CD14-positive monocyte (primary cell): Measurements from ENCODE around the gene CTNNA2. TPM values are rescaled to one million over a fixed set of nuclear protein-coding genes. Genes with fewer than 3 reads are reported as not detected.

Experiments used
- DNase-seq, 3 donors: peaks; one replicate each; pipeline ENCODE4 v3.0.0-alpha.2; 2011 to 2022
- H2AFZ ChIP-seq: 2 replicates; pipeline ENCODE4 v1.6.0; 2012; ENCODE audit warnings: mild to moderate bottlenecking, low read depth, low read length, inconsistent platforms; ENCODE audit not compliant: insufficient read depth, poor library complexity, severe bottlenecking
- H3K27ac ChIP-seq, 2 donors: 1 replicate in 1 of 2; 2 replicates in 1 of 2; pipeline ENCODE4 v1.5.1; 2012 to 2013; ENCODE audit warnings: low read length in 2 of 2, control low read depth in 1 of 2, inconsistent platforms in 1 of 2, low read depth in 1 of 2, mild to moderate bottlenecking in 1 of 2
- H3K27me3 ChIP-seq, 2 donors: one replicate each; pipeline versions ENCODE4 v1.6.0 to v1.6.1; 2011 to 2013; ENCODE audit warnings: low read length in 2 of 2; ENCODE audit not compliant: control insufficient read depth in 2 of 2, insufficient read depth in 2 of 2
- H3K36me3 ChIP-seq, 2 donors: replicated peaks in 1 of 2; 1 replicate in 1 of 2; 2 replicates in 1 of 2; pipeline versions ENCODE4 v1.5.1 to v1.6.1; 2012 to 2013; ENCODE audit warnings: low read length in 2 of 2, control low read depth in 1 of 2, inconsistent platforms in 1 of 2, mild to moderate bottlenecking in 1 of 2; ENCODE audit not compliant: insufficient read depth in 2 of 2, control insufficient read depth in 1 of 2
- H3K4me1 ChIP-seq, 2 donors: 1 replicate in 1 of 2; 2 replicates in 1 of 2; pipeline versions ENCODE4 v1.5.1 to v1.6.1; 2012 to 2013; ENCODE audit warnings: low read length in 2 of 2, control low read depth in 1 of 2, inconsistent platforms in 1 of 2, mild to moderate bottlenecking in 1 of 2, moderate library complexity in 1 of 2; ENCODE audit not compliant: insufficient read depth in 2 of 2, control insufficient read depth in 1 of 2
- H3K4me2 ChIP-seq: replicated peaks from 2 replicates; pipeline ENCODE3; 2012; ENCODE audit warnings: low read length, moderate library complexity, mild to moderate bottlenecking; ENCODE audit not compliant: poor library complexity, severe bottlenecking; ENCODE audit errors: extremely low read depth
- H3K4me3 ChIP-seq, 3 experiments: fragments of 200-600 bp in 1 of 3; sonication (generic) in 1 of 3; replicated peaks in 1 of 3; 1 replicate in 2 of 3; 2 replicates in 1 of 3; pipeline ENCODE4 v1.5.1; 2011 to 2013; ENCODE audit warnings: low read length in 3 of 3, mild to moderate bottlenecking in 3 of 3, control low read depth in 2 of 3, low read depth in 2 of 3, inconsistent platforms in 1 of 3, moderate library complexity in 1 of 3
- H3K79me2 ChIP-seq: 2 replicates; pipeline ENCODE4 v1.6.0; 2012; ENCODE audit warnings: mild to moderate bottlenecking, control low read depth, inconsistent platforms, low read length, moderate library complexity; ENCODE audit not compliant: insufficient read depth
- H3K9ac ChIP-seq: 2 replicates; pipeline ENCODE4 v1.6.0; 2017; ENCODE audit warnings: low read length, mild to moderate bottlenecking; ENCODE audit not compliant: insufficient read depth, poor library complexity, severe bottlenecking
- H3K9me3 ChIP-seq, 2 donors: replicated peaks in 1 of 2; 1 replicate in 1 of 2; 2 replicates in 1 of 2; pipeline versions ENCODE4 v1.5.1 to v1.6.1; 2012 to 2013; ENCODE audit warnings: low read length in 2 of 2, control low read depth in 1 of 2; ENCODE audit not compliant: control insufficient read depth in 1 of 2, insufficient read depth in 1 of 2
- H4K20me1 ChIP-seq: 2 replicates; pipeline ENCODE4 v1.6.0; 2012; ENCODE audit warnings: mild to moderate bottlenecking, low read length, control low read depth, moderate library complexity; ENCODE audit not compliant: insufficient read depth
- H3K27ac Mint-ChIP-seq, 7 donors: one replicate each; pipeline ENCODE4 v1.8.0; 2020; ENCODE audit warnings: mild to moderate bottlenecking in 7 of 7, mixed read lengths in 7 of 7, moderate library complexity in 6 of 7, inconsistent platforms in 2 of 7
- H3K27me3 Mint-ChIP-seq, 3 donors: one replicate each; pipeline ENCODE4 v1.8.0; 2021 to 2022; ENCODE audit warnings: low read depth in 3 of 3, mild to moderate bottlenecking in 3 of 3, mixed read lengths in 3 of 3, moderate library complexity in 3 of 3, inconsistent platforms in 1 of 3
- H3K36me3 Mint-ChIP-seq, 2 donors: one replicate each; pipeline ENCODE4 v1.8.0; 2020; ENCODE audit warnings: mixed read lengths in 2 of 2, inconsistent platforms in 1 of 2, mild to moderate bottlenecking in 1 of 2
- H3K4me1 Mint-ChIP-seq: one replicate; pipeline ENCODE4 v1.8.0; 2020; ENCODE audit warnings: mild to moderate bottlenecking, mixed read lengths
- H3K4me3 Mint-ChIP-seq, 2 donors: one replicate each; pipeline ENCODE4 v1.8.0; 2020; ENCODE audit warnings: mild to moderate bottlenecking in 2 of 2, mixed read lengths in 2 of 2, moderate library complexity in 1 of 2
- H3K9me3 Mint-ChIP-seq, 7 donors: one replicate each; pipeline ENCODE4 v1.8.0; 2020 to 2022; ENCODE audit warnings: mixed read lengths in 7 of 7, mild to moderate bottlenecking in 6 of 7, moderate library complexity in 6 of 7, inconsistent platforms in 2 of 7
- CTCF ChIP-seq: fragments of 200-600 bp; IDR thresholded peaks from one replicate; pipeline ENCODE4 v1.8.0; 2022; ENCODE audit warnings: antibody characterized with exemption, mild to moderate bottlenecking
- WGBS: methylation state at CpG from one replicate; pipeline ENCODE4 v1.1.5; 2013; ENCODE audit warnings: missing lambda C conversion rate; ENCODE audit not compliant: insufficient coverage; 5-methylcytosine and 5-hydroxymethylcytosine counted together
- intact Hi-C, 2 donors: fragments of 100-400 bp; cut with micrococcal nuclease; formaldehyde crosslinking; loops; one replicate each; pipeline versions ENCODE4 v1.15.0 to v1.15.1; 2023
- polyA plus RNA-seq, 3 donors: library from polyadenylated mRNA; depleted of rRNA in 1 of 3; unstranded in 2 of 3; stranded (reverse) in 1 of 3; fragments of 300-500 nt in 2 of 3; fragments of >200 nt in 1 of 3; fragmentation: Illumina TruSeq in 2 of 3; gene quantifications; 1 replicate in 2 of 3; 2 replicates in 1 of 3; pipeline ENCODE4 v1.2.3, GENCODE V29; 2012 to 2021

CTNNA2 gene
- polyA plus RNA-seq, 3 donors = not detected

DNA sequence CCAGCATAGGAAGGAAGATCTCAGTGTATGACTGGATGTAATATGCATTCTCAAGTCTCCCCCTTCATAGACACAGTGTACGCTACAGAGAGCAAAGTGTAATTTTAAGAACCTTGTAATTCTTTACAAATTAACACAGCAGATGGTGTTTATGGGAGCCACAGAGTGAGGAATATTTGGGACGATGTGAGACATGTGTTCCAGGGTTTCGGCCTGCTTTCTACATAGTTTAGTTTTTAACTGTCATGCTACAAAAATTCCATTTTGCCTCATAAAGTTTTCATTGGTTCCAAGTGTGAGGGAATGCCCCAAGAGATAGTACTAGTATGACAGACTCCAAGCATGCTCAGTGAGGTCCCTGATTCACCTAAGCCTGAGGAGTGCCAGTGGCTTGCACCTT, 867.9 kb downstream of the CTNNA2 start:
- Histone ChIP-seq H3K36me3 (no peaks in the 10 kb centered on the region), H4K20me1 (no peaks in the 10 kb centered on the region), H3K27me3 (no peaks in the 10 kb centered on the region), H2AFZ (no peak overlapping the region), H3K4me1 (no peaks in the 10 kb centered on the region), H3K9ac (no peak overlapping the region), H3K79me2 (no peaks in the 10 kb centered on the region), H3K4me3 (no peak overlapping the region), H3K27ac (no peak overlapping the region), H3K4me2 (no peak overlapping the region), H3K9me3 (peaks cover 0 to 8% of the 10 kb centered on the region in 2 donors)
- no peak overlapping the region for H3K27ac Mint-ChIP-seq
- TF ChIP-seq CTCF = no peak
- H3K36me3 Mint-ChIP-seq = no peaks in the 10 kb centered on the region
- H3K4me3 Mint-ChIP-seq = no peak overlapping the region
- H3K27me3 Mint-ChIP-seq = peaks cover 0 to 2% (median 2%) of the 10 kb centered on the region in 3 donors
- H3K4me1 Mint-ChIP-seq = no peaks in the 10 kb centered on the region
- no CpG with 5 or more reads among the region's 3 CpGs for WGBS
- intact Hi-C loops = no loop called here
- no peak for DNase-seq
- peaks cover 0 to 13% (median 4%) of the 10 kb centered on the region in 7 donors for H3K9me3 Mint-ChIP-seq

- intact Hi-C loops = no loop called here
- no peak for TF ChIP-seq CTCF
- Histone ChIP-seq H3K36me3 (no peaks in the 10 kb centered on the region), H3K27ac (no peak overlapping the region), H3K9me3 (peaks cover 0 to 8% of the 10 kb centered on the region in 2 donors), H3K4me3 (no peak overlapping the region), H4K20me1 (no peaks in the 10 kb centered on the region), H3K4me1 (no peaks in the 10 kb centered on the region), H3K9ac (no peak overlapping the region), H3K27me3 (no peaks in the 10 kb centered on the region), H3K4me2 (no peak overlapping the region), H2AFZ (no peak overlapping the region), H3K79me2 (no peaks in the 10 kb centered on the region)
- Mint-ChIP-seq H3K36me3 (no peaks in the 10 kb centered on the region), H3K4me1 (no peaks in the 10 kb centered on the region), H3K27me3 (peaks cover 0 to 2% (median under 1%) of the 10 kb centered on the region in 3 donors), H3K4me3 (no peak overlapping the region), H3K27ac (no peak overlapping the region), H3K9me3 (peaks cover 0 to 8% (median 3%) of the 10 kb centered on the region in 7 donors)
- WGBS = 100% methylated on average over 2 of the region's 3 CpGs
- no peak for DNase-seq
Observed at GRCh38 chr2:80381666-80382065, 868.8 kb downstream of the CTNNA2 start.
